IPS-18c (cell line): Measurements from ENCODE around the gene CD6.

ENCODE experiments used
- H3K4me3 ChIP-seq: 2 replicates; pipeline ENCODE4 v1.7.0; 2013; ENCODE audit warnings: low read depth, mild to moderate bottlenecking, low read length, moderate library complexity; ENCODE audit not compliant: insufficient read depth
- H3K9me3 ChIP-seq: one replicate; pipeline ENCODE4 v1.6.1; 2013; ENCODE audit warnings: mild to moderate bottlenecking, low read length, moderate library complexity; ENCODE audit not compliant: control insufficient read depth, insufficient read depth

CD6 gene

GRCh38 chr11:61026121-61027031 is 54.9 kb downstream of the CD6 start:
- Histone ChIP-seq H3K9me3 (no peaks in the 10 kb centered on the region), H3K4me3 (no peak overlapping the region)

GRCh38 chr11:61027141-61027840 is 55.8 kb downstream of the CD6 start:
- no peak overlapping the region for H3K4me3 ChIP-seq

GRCh38 chr11:61028135-61028729 is 56.8 kb downstream of the CD6 start:
- H3K9me3 ChIP-seq: no peaks in the 10 kb centered on the region
- H3K4me3 ChIP-seq: no peak overlapping the region

More at GRCh38 chr11:61027141-61027840, 55.8 kb downstream of the CD6 start:
- H3K9me3 ChIP-seq: no peaks in the 10 kb centered on the region

- Histone ChIP-seq H3K4me3 (no peak overlapping the region), H3K9me3 (peaks cover 4% of the 10 kb centered on the region)
Observed at GRCh38 chr11:61032824-61033223, 61.3 kb downstream of the CD6 start.

GRCh38 chr11:61033417-61033816 is 61.9 kb downstream of the CD6 start:
- Histone ChIP-seq H3K9me3 (peaks cover 4% of the 10 kb centered on the region), H3K4me3 (no peak overlapping the region)

GRCh38 chr11:61034111-61034510 is 62.6 kb downstream of the CD6 start:
- Histone ChIP-seq H3K9me3 (peaks cover 4% of the 10 kb centered on the region), H3K4me3 (no peak overlapping the region)

GRCh38 chr11:61034704-61035525 is 63.4 kb downstream of the CD6 start:
- no peak overlapping the region for H3K4me3 ChIP-seq
- peaks cover 4% of the 10 kb centered on the region for H3K9me3 ChIP-seq

- no peak overlapping the region for H3K4me3 ChIP-seq
- H3K9me3 ChIP-seq: peaks cover 4% of the 10 kb centered on the region
Observed at GRCh38 chr11:61035526-61035835, 64.0 kb downstream of the CD6 start.

GRCh38 chr11:61037441-61038093 is 66.1 kb downstream of the CD6 start:
- no peak overlapping the region for H3K4me3 ChIP-seq
- H3K9me3 ChIP-seq: peaks cover 4% of the 10 kb centered on the region

- Histone ChIP-seq H3K9me3 (peaks cover 2% of the 10 kb centered on the region), H3K4me3 (no peak overlapping the region)
Observed at GRCh38 chr11:61039916-61040315, 68.4 kb downstream of the CD6 start.

- no peak overlapping the region for H3K4me3 ChIP-seq
- H3K9me3 ChIP-seq: no peaks in the 10 kb centered on the region
Observed at GRCh38 chr11:61041755-61042518, 70.5 kb downstream of the CD6 start.

- no peak overlapping the region for H3K4me3 ChIP-seq
- H3K9me3 ChIP-seq: no peaks in the 10 kb centered on the region
Observed at GRCh38 chr11:61042537-61042936, 71.1 kb downstream of the CD6 start.

- H3K4me3 ChIP-seq: no peak overlapping the region
- no peaks in the 10 kb centered on the region for H3K9me3 ChIP-seq
Observed at GRCh38 chr11:61042961-61043540, 71.6 kb downstream of the CD6 start.

- H3K4me3 ChIP-seq: no peak overlapping the region
- H3K9me3 ChIP-seq: no peaks in the 10 kb centered on the region
Observed at GRCh38 chr11:61045271-61045670, 73.8 kb downstream of the CD6 start.

GRCh38 chr11:61046833-61047232 is 75.4 kb downstream of the CD6 start:
- Histone ChIP-seq H3K9me3 (no peaks in the 10 kb centered on the region), H3K4me3 (no peak overlapping the region)
